Nucleus accumbens (tissue), 56 donors: ENCODE data around the gene CLEC1B.
"Not testable (repeated sequence)": the region's sequence is repeated elsewhere in the genome, so short reads cannot be mapped to it uniquely, and the experiment has no call there.

ENCODE experiments used
- DNase-seq, 56 donors: peaks; one replicate each; lab custom pipeline; 2025; lab: John Stamatoyannopoulos, UW

The CLEC1B gene

GRCh38 chr12:9999016-9999415, at the start of gene CLEC1B:
Gene CLEC1B (minus strand): TSS chr12:9999121. CDS start chr12:9999100, 21 bp downstream.
- no peak for DNase-seq

- DNase-seq: no peak
These were observed 49.6 kb upstream of the CLEC1B start for GRCh38 chr12:10048526-10048925.

- no peak for DNase-seq
These were observed 43.2 kb upstream of the CLEC1B start for GRCh38 chr12:10042167-10042566.

GRCh38 chr12:10033783-10034545, 35.0 kb upstream of the CLEC1B start:
- DNase-seq: no peak

- no peak for DNase-seq
These were observed 32.9 kb upstream of the CLEC1B start for GRCh38 chr12:10031771-10032175.

- no peak for DNase-seq
These were observed 32.4 kb upstream of the CLEC1B start for GRCh38 chr12:10031321-10031720.

GRCh38 chr12:10030446-10030845, 31.5 kb upstream of the CLEC1B start, which contains the start of gene CLEC9A:
Gene CLEC9A (plus strand): TSS chr12:10030682. CDS start chr12:10052688, 22,006 bp downstream.
- DNase-seq: no peak

- DNase-seq: no peak
These were observed 28.8 kb upstream of the CLEC1B start for GRCh38 chr12:10027721-10028120.

- no peak for DNase-seq
These were observed 28.4 kb upstream of the CLEC1B start for GRCh38 chr12:10027311-10027710.

GRCh38 chr12:10026666-10027065, 27.7 kb upstream of the CLEC1B start:
- DNase-seq: not testable (repeated sequence)

- DNase-seq: no peak
These were observed 26.3 kb upstream of the CLEC1B start for GRCh38 chr12:10025236-10025635.

- no peak for DNase-seq
These were observed 22.4 kb upstream of the CLEC1B start for GRCh38 chr12:10021342-10021741.

GRCh38 chr12:10018386-10018785, 19.5 kb upstream of the CLEC1B start:
- DNase-seq: no peak

GRCh38 chr12:10016881-10017280, 18.0 kb upstream of the CLEC1B start:
- DNase-seq: no peak

- DNase-seq: no peak
These were observed 16.5 kb upstream of the CLEC1B start for GRCh38 chr12:10015450-10015849.

- peak in 11 of 56 donors; percentile 1 to 62 (median 5) for DNase-seq
These were observed 13.9 kb upstream of the CLEC1B start for GRCh38 chr12:10012630-10013330.

GRCh38 chr12:10001171-10001776, 2.4 kb upstream of the CLEC1B start:
- no peak for DNase-seq

- no peak for DNase-seq
These were observed 6.6 kb downstream of the CLEC1B start for GRCh38 chr12:9992296-9992695.

GRCh38 chr12:9991876-9992275, 7.0 kb downstream of the CLEC1B start:
- no peak for DNase-seq

- DNase-seq: no peak
These were observed 18.8 kb downstream of the CLEC1B start for GRCh38 chr12:9980126-9980525.

GRCh38 chr12:9977916-9978315, 21.0 kb downstream of the CLEC1B start:
- DNase-seq: no peak
